AG04449 (cell line): ENCODE results near the gene CD164L2.

Experiments
- CTCF ChIA-PET: fragments of 350-600 bp; formaldehyde crosslinking; extraction: SDS; loops from one replicate; lab custom pipeline; 2021; ENCODE audit warnings: antibody characterized with exemption; lab: Yijun Ruan, JAX
- POLR2A ChIA-PET: fragments of 400-600, 350-600 bp; formaldehyde crosslinking; extraction: SDS; loops from one replicate; lab custom pipeline; 2020; ENCODE audit warnings: antibody characterized with exemption, inconsistent platforms; lab: Yijun Ruan, JAX
- DNase-seq: peaks from one replicate; pipeline ENCODE4 v3.0.0-alpha.2; 2010; ENCODE audit warnings: low read depth, low spot score
- H3K4me3 ChIP-seq: 2 replicates; pipeline ENCODE4 v1.5.1; 2011; ENCODE audit warnings: low read depth, mild to moderate bottlenecking, control low read depth, low read length
- TF ChIP-seq, protein P1 (sequence below): IDR thresholded peaks from one replicate; pipeline ENCODE4 v1.5.1; 2011; ENCODE audit warnings: mild to moderate bottlenecking, moderate library complexity, low read length, control low read depth, inconsistent platforms; ENCODE audit not compliant: insufficient read depth; ENCODE audit errors: missing control alignments

CD164L2 gene

DNA sequence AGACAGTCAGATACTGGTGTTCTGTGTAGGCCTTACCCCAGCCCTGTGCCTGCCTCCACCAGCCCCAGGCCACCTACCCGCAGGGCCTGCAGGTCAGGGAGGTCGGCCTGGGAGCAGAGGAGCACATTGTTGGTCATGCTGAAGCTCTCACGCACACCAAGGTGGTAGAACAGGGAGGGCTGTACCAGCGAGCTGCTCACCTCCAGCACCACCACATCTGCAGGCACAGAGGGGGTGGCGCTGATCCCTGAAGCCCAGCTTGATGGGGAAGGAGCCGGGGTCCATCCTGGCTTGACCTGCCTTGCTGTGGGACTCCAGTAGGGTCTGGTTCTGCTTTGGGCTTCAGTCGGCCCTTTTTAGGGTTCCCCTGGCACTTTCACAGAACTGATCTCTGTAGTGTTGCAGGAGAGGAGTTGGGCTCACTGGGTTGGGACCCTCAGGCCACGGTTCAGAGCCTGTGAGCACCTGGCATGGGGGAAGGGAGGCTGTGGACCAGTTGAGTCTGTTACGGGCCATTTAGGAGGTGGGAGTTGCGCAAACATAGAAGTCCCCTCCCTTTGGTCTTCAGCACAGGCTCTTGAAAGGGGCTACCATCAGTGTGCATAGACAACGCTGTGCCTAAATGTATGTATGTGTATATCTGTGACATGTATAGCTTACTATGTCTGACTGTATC lies 18.3 kb downstream of the CD164L2 start:
- TF ChIP-seq, protein P1, sequence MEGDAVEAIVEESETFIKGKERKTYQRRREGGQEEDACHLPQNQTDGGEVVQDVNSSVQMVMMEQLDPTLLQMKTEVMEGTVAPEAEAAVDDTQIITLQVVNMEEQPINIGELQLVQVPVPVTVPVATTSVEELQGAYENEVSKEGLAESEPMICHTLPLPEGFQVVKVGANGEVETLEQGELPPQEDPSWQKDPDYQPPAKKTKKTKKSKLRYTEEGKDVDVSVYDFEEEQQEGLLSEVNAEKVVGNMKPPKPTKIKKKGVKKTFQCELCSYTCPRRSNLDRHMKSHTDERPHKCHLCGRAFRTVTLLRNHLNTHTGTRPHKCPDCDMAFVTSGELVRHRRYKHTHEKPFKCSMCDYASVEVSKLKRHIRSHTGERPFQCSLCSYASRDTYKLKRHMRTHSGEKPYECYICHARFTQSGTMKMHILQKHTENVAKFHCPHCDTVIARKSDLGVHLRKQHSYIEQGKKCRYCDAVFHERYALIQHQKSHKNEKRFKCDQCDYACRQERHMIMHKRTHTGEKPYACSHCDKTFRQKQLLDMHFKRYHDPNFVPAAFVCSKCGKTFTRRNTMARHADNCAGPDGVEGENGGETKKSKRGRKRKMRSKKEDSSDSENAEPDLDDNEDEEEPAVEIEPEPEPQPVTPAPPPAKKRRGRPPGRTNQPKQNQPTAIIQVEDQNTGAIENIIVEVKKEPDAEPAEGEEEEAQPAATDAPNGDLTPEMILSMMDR, result no peak
- no peak for DNase-seq
- H3K4me3 ChIP-seq, result peak overlapping the region; percentile 52
- ChIA-PET POLR2A (interaction anchor here (0.9 to 2.3 kb wide), 7 partner anchors 9 to 253 kb away, joined by 3 to 31 read pairs (median 5); no protein-coding TSS in a partner anchor), CTCF (interaction anchor here (0.7 to 10.4 kb wide), 27 partner anchors 11 to 305 kb away, joined by 3 to 187 read pairs (median 7); partner anchors contain the start of genes GPR3 and SYTL1)

DNA sequence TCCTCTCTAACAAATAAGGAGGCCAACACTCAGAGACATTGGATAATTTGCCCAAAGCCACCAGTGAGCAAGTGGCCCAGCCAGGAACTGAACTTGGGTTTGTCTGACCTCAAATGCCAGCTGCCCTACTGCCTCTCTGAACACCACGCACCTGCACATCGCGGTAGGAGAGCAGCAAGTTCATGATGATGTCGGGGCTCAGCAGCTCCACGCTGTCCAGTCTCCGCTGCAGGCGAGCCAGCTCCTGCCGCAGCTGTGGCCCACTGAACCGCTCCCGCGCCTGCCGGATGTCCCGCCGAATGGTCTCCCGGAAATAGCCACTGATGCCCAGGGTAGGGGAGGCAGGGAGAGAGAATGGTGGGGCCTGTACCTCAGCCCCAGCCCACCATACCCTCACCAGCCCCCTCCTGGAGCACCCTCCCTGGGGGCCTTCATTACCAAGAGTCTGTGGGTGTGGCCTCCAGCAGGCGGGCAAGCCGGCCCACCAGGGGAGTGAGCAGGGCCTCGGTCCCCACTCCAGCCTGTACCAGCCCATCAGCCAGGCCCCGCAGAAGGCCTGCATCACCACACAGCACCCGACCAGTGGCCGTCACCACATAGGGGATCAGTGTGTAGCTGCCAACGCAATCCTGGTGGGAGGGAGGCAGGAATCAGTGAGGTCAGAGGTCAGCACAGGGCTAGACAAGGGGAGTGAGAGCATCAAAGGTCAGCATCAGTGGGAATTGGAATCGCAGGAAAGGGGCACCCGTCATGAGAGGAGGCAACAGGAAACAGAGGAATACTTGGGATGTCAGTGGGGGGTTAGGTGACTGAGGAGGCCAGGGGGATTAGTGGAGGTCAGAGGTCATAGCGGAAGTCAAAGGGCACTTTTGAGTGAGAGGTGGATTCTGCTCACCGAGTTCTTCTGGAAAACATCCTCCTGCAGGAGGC lies 19.1 kb downstream of the CD164L2 start:
- POLR2A ChIA-PET, result no interaction called here
- TF ChIP-seq, protein P1, result no peak
- CTCF ChIA-PET, result interaction anchor here (1.4 to 10.4 kb wide), 9 partner anchors 10 to 244 kb away, joined by 3 to 187 read pairs (median 26); partner anchors contain the start of gene GPR3

DNA sequence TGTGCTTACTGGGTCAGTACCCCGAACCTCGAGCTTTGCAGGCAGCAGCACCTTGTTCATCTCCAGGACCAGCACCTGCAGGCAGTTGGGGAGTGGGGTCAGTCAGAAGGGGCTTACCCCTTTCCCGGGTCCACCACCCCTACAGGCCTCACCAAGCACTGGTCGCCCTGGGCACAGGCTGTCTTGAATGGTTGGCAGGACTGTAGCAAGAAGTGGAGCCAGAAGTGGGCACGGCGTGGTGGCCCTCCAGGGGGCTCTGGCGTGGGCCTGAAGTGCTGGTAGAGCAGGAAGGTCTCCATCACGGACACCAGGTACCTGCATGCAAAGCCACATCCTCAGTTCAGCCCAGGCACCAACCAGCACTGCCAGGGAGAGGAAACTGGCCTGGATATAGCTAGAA lies 21.6 kb downstream of the CD164L2 start:
- POLR2A ChIA-PET, result interaction anchor here (0.6 to 0.7 kb wide), 3 partner anchors 10 to 12 kb away, joined by 3 read pairs; no protein-coding TSS in a partner anchor
- DNase-seq, result no peak
- H3K4me3 ChIP-seq, result no peak overlapping the region
- CTCF ChIA-PET, result interaction anchor here (1.0 to 10.4 kb wide), 8 partner anchors 8 to 246 kb away, joined by 3 to 187 read pairs (median 6); no protein-coding TSS in a partner anchor
- TF ChIP-seq, protein P1, result no peak

More for the DNA sequence above, 19.1 kb downstream of the CD164L2 start:
- H3K4me3 ChIP-seq, result no peak overlapping the region
- DNase-seq, result no peak

DNA sequence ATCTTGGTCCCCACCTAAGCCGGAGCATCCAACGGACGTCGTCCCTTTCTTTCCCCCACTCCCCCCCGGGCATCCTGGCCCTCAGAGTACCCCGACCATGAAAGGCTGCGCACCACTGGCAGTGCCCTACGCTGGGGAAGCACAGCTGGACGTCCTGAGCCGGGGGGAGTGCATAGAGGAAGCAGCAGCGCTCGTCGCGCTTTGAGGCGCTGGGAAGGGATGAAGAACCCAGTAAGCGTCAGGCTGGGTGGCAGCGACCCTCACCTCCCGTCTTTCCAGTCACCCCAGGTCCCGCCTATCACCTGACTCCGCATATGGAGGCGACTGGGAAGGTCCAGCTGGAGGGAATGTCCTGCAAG lies 22.1 kb downstream of the CD164L2 start:
- POLR2A ChIA-PET, result no interaction called here
- CTCF ChIA-PET, result interaction anchor here (1.6 to 10.4 kb wide), 3 partner anchors 7 to 28 kb away, joined by 5 to 187 read pairs (median 9); no protein-coding TSS in a partner anchor
- TF ChIP-seq, protein P1, result no peak
- no peak for DNase-seq
- H3K4me3 ChIP-seq, result no peak overlapping the region

DNA sequence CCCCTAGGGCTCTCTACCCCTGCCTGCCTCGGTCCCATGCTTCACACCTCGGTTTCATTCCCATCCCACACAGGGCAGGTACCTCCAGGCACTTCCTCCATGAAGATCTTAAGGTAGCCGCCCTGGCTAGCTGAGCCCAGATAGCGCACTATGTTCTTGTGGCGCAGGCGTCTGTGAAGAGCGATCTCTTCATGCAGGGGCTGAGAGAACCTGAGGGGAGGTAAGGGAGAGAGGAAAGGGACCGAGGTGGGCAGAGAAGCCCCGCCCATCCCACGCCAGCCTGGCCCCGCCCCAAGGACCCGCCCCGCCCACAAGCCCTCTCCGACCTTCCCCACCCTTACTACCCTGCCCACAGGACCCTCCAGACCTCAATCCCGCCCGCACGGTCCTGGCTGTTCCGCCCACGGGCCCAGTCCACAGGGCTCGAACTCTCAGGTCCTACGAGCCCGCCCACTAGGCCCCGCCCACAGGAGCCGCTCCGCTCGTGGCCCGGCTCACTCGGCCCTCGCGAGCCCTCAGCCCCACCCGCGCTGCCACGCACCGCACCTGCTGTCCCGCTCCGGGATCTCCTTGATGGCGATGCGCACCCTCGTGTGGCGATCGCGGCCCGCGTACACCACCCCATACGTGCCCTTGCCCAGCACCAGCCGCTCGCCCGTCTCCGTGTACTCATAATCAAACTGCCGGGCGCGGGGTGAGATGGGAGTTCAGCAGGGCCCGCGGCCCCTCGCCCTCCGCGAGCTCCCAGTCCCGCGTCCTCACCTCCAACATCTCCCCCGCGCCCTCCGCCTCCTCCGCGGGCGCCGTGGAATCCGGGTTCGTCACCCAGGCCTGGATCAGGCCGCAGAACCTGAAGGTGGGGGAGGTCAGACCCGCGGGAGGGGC lies 22.7 kb downstream of the CD164L2 start:
- ChIA-PET POLR2A (no interaction called here), CTCF (interaction anchor here (1.0 to 12.1 kb wide), 7 partner anchors 6 to 246 kb away, joined by 4 to 187 read pairs (median 30); partner anchors contain the start of genes AHDC1 and MAP3K6)
- no peak overlapping the region for H3K4me3 ChIP-seq

More for the DNA sequence above, 22.7 kb downstream of the CD164L2 start:
- no peak for DNase-seq
- TF ChIP-seq, protein P1, result no peak
